ENCODE data around the gene KAT6B.
A peak's percentile ranks its signal among the peaks of the same experiment; 100 is the strongest.

The KAT6B gene

DNA sequence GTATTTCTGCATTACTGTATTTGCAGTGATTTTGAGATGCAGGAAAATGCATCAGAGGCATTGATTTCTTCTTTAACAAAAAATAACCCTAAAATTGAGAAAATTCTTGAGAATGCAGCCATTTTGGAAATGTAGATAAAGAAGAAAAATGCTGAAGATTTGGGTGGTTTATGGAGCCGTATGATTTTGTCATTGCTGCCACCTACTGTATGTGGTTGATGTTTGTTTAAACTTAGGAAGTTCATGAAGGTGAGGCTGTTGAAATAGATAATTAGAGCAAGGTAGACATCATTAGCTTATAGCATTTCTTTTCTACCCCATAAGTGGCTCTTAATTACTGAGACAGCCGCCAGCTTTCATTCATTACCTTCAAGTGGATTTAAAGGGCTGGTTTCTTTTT is 193.0 kb downstream of the KAT6B start:
- peak; percentile 48 for DNase-seq

DNA sequence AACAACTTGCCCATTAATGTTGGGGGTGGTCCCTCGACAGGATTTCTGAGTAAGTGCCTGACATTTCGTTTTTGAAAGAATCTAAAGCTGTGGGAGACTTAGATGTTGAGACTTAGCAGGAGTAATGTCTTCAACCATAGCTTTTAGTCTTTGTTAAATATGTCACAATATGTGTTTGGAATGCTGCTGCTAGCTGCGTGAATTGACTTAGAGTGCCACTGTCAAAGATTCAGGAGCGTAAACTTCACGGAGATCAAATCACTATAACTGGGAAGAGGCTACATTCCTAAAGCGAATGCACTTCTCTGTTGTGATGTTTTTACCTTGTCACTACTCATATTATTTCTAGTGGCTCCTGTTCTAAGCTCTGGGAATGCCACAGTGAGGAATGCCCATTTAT is 193.8 kb downstream of the KAT6B start:
- no peak for DNase-seq

GRCh38 chr10:75021379-75022249 is 195.2 kb downstream of the KAT6B start:
- no peak for DNase-seq

GRCh38 chr10:75023074-75023473 is 196.7 kb downstream of the KAT6B start:
- DNase-seq, result no peak

DNA sequence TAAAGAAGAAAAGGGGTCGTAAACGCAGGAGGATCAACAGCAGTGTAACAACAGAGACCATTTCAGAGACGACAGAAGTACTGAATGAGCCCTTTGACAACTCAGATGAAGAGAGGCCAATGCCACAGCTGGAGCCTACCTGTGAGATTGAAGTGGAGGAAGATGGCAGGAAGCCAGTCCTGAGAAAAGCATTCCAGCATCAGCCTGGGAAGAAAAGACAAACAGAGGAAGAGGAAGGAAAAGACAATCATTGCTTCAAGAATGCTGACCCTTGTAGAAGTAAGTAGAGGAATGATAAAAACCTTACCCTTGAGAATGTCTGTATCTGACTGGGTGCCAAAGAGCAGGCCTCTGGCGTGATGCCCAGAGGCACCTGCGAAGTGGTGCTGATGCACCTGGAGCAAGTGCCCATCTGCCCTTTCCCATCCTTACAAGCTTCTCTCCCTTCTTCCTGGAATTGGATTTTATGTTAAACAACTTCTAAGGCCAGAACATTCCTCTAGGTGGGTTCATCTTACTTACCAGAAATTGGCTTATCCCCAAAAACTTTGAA is 198.6 kb downstream of the KAT6B start:
- no peak for DNase-seq

GRCh38 chr10:75028049-75028448 is 201.6 kb downstream of the KAT6B start:
- no peak for DNase-seq

DNA sequence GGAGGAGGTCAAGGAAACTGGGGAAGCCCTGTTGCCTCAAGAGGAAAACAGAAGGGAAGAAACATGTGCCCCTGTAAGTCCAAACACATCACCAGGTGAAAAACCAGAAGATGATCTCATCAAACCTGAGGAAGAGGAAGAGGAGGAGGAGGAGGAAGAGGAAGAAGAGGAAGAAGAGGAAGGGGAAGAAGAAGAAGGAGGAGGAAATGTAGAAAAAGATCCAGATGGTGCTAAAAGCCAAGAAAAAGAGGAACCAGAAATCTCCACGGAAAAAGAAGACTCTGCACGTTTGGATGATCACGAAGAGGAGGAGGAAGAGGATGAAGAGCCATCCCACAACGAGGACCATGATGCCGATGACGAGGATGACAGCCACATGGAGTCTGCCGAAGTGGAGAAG is 202.3 kb downstream of the KAT6B start:
- DNase-seq, result no peak

- DNase-seq, result no peak
These were observed 203.0 kb downstream of the KAT6B start for GRCh38 chr10:75029420-75029819.

GRCh38 chr10:75029857-75030256 is 203.5 kb downstream of the KAT6B start:
- DNase-seq, result no peak

DNA sequence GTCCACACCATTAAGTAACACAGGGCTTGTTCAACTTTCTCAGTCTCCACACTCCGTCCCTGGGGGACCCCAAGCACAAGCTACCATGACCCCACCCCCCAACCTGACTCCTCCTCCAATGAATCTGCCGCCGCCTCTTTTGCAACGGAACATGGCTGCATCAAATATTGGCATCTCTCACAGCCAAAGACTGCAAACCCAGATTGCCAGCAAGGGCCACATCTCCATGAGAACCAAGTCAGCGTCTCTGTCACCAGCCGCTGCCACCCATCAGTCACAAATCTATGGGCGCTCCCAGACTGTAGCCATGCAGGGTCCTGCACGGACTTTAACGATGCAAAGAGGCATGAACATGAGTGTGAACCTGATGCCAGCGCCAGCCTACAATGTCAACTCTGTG is 204.0 kb downstream of the KAT6B start:
- no peak for DNase-seq

- DNase-seq, result no peak
These were observed 205.7 kb downstream of the KAT6B start for GRCh38 chr10:75032119-75032518.

DNA sequence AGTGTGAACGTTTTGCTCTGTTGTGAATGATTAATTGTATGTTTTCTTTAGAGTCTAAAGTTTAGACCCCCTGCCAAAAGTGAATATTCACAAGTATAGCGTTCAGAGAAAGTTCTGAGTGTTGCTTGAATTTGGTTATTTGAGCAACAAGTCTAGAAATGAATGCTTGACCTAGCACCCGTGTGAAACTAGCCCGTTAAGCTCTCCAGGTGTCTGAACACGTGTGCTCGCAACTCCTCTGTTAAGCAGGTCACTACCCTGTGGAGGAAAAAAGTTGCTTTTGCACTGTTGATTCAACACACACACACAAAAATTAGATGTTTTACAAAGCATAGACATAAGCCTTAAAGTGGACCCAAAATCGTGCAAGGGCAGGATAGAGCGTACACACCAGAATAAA is 206.4 kb downstream of the KAT6B start:
- DNase-seq, result no peak

DNA sequence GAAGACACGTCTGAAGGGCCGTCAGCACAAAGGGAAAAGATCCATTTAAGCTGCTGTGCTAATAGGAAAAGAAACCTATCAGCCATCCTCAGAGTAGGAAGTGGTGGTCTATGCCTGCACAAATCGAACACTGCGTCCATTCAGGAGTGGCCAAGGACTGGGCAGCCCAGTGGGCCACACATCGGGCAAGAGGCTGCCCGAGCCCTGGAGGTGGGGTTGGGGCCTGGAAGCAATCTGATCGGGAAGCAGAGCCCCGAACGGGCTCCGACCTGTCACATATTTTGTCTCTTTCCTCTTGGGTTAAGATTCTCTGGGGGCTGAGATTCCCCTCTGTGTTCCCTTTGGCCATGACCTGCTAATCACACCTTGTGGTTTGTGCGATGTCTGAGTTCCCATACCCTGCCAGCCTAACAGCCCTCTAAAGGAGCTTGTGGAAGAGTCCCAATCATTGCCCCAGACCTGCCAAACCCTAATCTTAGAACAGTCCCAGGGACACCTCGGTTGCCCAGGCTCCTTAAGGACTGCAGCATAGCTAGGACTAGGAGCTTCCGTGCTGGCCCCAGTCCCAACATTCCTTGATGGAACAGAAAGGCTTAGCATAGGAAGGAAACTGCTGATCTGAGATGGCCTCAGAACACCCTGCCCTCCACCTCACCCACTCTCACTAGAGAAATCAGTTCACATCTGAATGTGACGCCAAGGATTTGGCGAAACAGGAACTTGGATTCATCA is 207.2 kb downstream of the KAT6B start:
- no peak for DNase-seq

DNA sequence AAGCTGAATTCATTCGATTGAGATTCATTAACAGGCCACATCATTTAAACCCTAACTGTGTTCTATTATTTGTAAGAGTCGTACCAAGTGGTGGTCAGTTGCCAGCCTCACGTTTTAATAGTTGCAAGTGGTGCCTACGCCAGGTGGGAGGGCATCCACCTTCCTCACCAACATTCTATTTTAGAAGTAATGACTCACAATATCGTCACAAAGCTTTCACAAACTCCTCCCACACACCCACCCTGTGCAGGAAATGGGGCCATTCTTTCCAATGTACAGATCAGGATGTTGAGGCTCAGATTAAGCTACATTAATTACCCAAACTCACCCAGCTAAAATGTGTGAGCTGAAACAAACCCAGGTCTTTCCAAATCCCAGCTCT is 207.7 kb downstream of the KAT6B start:
- no peak for DNase-seq

- no peak for DNase-seq
These were observed 208.4 kb downstream of the KAT6B start for GRCh38 chr10:75034714-75035258.

DNA sequence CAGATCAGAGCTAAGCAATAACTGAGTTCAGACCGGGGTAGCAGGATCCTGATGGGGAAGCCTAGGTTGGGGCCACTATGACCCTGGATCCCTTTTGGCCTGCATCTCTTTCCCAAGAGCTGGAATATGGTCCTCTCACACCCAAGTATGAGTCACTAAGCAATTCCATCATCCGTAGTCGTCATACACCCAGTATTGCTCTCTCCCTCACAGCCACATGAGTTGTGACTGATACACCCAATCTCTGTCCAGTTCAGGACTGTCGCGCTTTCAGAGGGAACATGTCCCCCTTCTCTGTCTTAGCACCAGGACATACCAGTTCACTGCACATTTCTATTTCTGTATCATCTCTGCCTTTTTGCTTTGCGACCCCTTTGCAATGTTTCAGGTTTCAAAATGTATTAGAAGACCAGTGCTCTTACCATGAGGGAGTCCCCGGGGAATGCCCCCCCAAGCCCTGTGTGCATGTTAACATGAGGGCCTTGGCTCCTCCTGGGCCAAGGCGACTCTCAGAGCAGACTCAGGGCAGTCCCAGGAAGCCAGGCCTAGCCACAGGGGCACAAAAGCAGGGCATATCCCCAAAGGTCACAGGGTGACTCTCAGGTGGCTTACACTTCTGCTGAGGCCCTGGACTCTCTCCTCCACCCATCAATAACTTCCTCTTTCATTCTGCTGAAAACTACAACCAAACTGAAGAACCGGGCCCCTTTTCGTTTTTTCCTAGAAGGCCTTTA is 209.7 kb downstream of the KAT6B start:
- DNase-seq, result no peak

- DNase-seq, result no peak
These were observed 211.1 kb downstream of the KAT6B start for GRCh38 chr10:75037171-75038153.

- DNase-seq, result no peak
These were observed 211.9 kb downstream of the KAT6B start for GRCh38 chr10:75038335-75038734.

DNA sequence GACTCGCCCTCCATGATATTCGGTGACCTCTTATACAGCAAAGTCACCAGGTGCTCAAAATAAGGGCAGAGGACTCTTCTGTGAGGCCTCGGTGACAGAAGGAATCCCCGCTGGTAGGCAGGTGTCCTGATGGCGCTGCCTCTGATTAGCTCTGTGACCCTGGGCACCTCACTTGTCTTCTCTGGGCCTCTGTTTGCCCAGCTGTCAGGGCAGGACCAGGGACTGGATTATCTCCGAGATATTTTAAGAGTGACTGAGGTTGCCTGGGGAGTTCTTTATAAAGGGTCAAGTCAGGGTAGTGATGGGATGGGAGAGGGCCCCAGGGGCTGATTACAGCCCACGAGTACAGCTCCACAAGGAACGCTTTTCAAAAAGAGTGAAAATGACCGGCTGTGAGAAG is 214.2 kb downstream of the KAT6B start:
- no peak for DNase-seq

DNA sequence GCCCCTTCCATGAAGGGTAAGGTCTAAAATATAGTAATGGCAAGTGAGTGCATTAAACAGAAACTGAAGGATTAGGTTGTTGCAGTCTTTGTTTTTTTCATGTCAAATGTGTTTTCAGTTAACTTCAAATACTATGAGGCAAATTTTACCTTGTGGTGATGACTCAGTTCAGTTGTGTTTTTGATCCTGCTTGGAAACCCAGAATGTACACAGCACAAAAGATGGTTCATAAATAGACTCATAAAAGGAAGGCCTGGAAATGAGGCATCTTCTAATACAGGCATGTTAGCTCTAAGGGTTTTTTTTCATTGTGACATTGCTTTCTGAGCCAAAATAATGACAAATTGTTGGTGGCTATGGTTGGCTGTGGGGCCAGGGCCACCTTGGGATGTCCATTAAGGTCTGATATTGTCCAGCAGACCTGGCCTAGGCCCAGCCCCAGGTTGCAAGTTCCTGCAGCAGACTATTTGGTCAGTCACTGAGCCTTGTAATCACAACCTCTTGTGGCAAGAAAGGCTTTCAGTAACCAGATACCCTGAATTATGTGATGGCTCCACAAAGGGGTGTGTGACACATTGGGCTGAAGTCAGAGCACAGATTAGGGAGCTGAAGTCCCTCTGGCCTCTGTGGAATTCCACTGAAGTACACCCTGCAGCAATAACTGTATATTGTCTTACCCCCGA is 216.0 kb downstream of the KAT6B start:
- no peak for DNase-seq
